ENCODE data around the gene ERH. TPM values are rescaled to one million over a fixed set of nuclear protein-coding genes. Genes with fewer than 3 reads are reported as not detected.

ERH gene
- total RNA-seq, 1 donor from 2014 or later, result 308 TPM

GRCh38 chr14:69360438-69361108 is 37.5 kb downstream of the ERH start:
- no peak for DNase-seq (ENCODE audit: extremely low spot score, unreplicated experiment)
- no peaks in the 10 kb centered on the region for H3K4me1 Mint-ChIP-seq (ENCODE audit: unreplicated experiment)
- no peak overlapping the region for H3K27ac Mint-ChIP-seq
- H3K36me3 Mint-ChIP-seq, result no peaks in the 10 kb centered on the region
- no peaks in the 10 kb centered on the region for H3K9me3 Mint-ChIP-seq
- H3K4me3 Mint-ChIP-seq, result no peak overlapping the region
- peaks cover 10% of the 10 kb centered on the region for H3K27me3 Mint-ChIP-seq
- TF ChIP-seq CTCF (conservative IDR thresholded peaks at IDR 0.05), result no peak

- DNase-seq (ENCODE audit: extremely low spot score, unreplicated experiment), result no peak
- Mint-ChIP-seq H3K9me3 (no peaks in the 10 kb centered on the region), H3K36me3 (no peaks in the 10 kb centered on the region), H3K4me1 (ENCODE audit: unreplicated experiment) (peaks cover 7% of the 10 kb centered on the region), H3K27me3 (peaks cover 11% of the 10 kb centered on the region), H3K27ac (no peak overlapping the region), H3K4me3 (no peak overlapping the region)
- TF ChIP-seq CTCF (conservative IDR thresholded peaks at IDR 0.05), result no peak
Measured at GRCh38 chr14:69358966-69359365, 39.1 kb downstream of the ERH start.

GRCh38 chr14:69358233-69358963 is 39.7 kb downstream of the ERH start:
- TF ChIP-seq CTCF (conservative IDR thresholded peaks at IDR 0.05), result no peak
- H3K4me3 Mint-ChIP-seq, result no peak overlapping the region
- peaks cover 9% of the 10 kb centered on the region for H3K27me3 Mint-ChIP-seq
- no peak overlapping the region for H3K27ac Mint-ChIP-seq
- H3K9me3 Mint-ChIP-seq, result no peaks in the 10 kb centered on the region
- H3K36me3 Mint-ChIP-seq, result no peaks in the 10 kb centered on the region
- DNase-seq (ENCODE audit: extremely low spot score, unreplicated experiment), result no peak
- peaks cover 7% of the 10 kb centered on the region for H3K4me1 Mint-ChIP-seq (ENCODE audit: unreplicated experiment)

GRCh38 chr14:69357544-69358200 is 40.4 kb downstream of the ERH start:
- Mint-ChIP-seq H3K4me1 (ENCODE audit: unreplicated experiment) (peaks cover 7% of the 10 kb centered on the region), H3K9me3 (no peaks in the 10 kb centered on the region), H3K27me3 (peaks cover 9% of the 10 kb centered on the region), H3K27ac (no peak overlapping the region), H3K36me3 (no peaks in the 10 kb centered on the region), H3K4me3 (no peak overlapping the region)
- no peak for TF ChIP-seq CTCF (conservative IDR thresholded peaks at IDR 0.05)
- no peak for DNase-seq (ENCODE audit: extremely low spot score, unreplicated experiment)

GRCh38 chr14:69356903-69357543 is 41.1 kb downstream of the ERH start:
- Mint-ChIP-seq H3K36me3 (no peaks in the 10 kb centered on the region), H3K9me3 (no peaks in the 10 kb centered on the region), H3K4me3 (no peak overlapping the region), H3K4me1 (ENCODE audit: unreplicated experiment) (peaks cover 7% of the 10 kb centered on the region), H3K27ac (no peak overlapping the region), H3K27me3 (peaks cover 9% of the 10 kb centered on the region)
- DNase-seq (ENCODE audit: extremely low spot score, unreplicated experiment), result no peak
- no peak for TF ChIP-seq CTCF (conservative IDR thresholded peaks at IDR 0.05)

Measured in type B pancreatic cell (in vitro differentiated cells).